ENCODE results near the gene PEAK1.

The PEAK1 gene

DNA sequence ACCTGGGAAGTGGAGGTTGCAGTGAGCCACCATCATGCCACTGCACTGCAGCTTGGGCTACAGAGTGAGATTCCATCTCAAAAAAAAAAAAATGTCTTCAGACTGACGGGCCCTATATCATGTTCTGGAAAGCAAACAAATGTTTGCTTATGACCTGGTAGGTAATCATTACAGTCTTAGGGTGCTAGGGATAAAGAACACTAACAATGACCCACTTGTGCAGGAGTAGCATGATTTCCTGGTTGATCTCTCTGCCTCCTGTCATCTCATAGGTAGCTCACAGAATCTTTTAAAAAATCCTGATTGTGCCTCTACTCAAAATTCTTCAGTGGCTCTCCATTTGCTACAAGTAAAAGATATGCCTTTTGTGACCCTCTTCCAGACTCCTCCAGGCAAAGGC is 274.5 kb downstream of the PEAK1 start:
- no peak for DNase-seq
- Histone ChIP-seq H3K36me3 (no peaks in the 10 kb centered on the region), H3K9me3 (peaks cover 0 to 5% (median 0%) of the 10 kb centered on the region in 3 donors), H3K27ac (peak overlapping the region; percentile 59 to 60), H3K4me1 (peaks cover 0 to 56% (median 26%) of the 10 kb centered on the region in 4 donors), H3K4me3 (no peak overlapping the region), H3K27me3 (no peaks in the 10 kb centered on the region)
- TF ChIP-seq CTCF (IDR thresholded peaks at IDR 0.05), result no peak
- intact Hi-C loops (cut with DNase I; ENCODE audit: low total_unique reads), result no loop called here

DNA sequence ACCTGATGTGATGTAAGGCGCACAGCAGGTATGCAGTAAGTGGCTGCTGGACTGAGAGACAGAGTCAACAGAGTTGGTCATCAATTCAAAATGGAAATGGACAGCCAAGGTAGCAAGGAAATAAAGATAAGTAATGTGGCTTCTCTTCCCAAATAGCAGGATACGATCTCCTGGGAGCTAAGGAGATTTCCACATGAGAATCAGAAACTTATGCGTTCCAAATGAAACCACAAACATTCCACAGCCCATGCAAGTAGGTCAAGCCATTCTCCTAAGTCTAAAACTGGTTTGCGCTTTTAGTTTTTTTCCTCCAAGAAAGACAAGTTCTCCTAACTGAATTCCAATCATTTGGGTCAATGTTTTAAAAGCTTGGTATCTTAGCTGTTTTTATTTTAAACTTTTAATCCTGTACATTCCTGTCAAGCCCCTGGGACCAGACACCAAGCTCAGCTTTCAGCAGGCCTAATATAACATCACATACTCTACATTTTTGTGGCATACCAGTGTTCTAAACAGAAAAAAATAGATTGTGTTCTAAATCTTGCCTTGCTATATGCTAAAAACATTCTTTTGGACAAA is 275.3 kb downstream of the PEAK1 start:
- H3K4me1 ChIP-seq, result peaks cover 0 to 56% (median 26%) of the 10 kb centered on the region in 4 donors
- no peak overlapping the region for H3K4me3 ChIP-seq
- intact Hi-C loops (cut with DNase I; ENCODE audit: low total_unique reads), result no loop called here
- no peak for TF ChIP-seq CTCF (IDR thresholded peaks at IDR 0.05)
- no peaks in the 10 kb centered on the region for H3K27me3 ChIP-seq
- H3K27ac ChIP-seq, result peak overlapping the region; percentile 59 to 60
- peaks cover 0 to 7% (median 0%) of the 10 kb centered on the region in 3 donors for H3K9me3 ChIP-seq
- H3K36me3 ChIP-seq, result no peaks in the 10 kb centered on the region
- DNase-seq, result no peak

DNA sequence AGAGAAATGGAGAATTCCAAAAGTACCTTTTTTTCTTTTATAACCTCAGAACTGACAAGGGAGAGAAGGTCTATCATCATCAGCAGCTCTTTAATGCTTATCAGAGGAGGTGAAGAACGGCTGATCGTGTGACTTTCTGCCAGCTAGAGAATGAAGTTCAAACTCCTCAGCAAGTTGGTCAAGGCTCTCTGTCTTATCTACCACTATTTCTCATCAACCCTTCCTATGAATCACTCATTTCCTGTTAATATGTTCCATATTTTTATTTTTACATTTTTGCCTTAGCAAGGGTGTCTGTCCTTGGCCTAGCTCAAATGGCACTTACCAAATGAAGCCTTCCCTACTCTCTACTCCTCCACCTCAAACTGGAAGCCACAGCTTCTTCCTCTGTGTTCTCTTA is 275.9 kb downstream of the PEAK1 start:
- H3K27ac ChIP-seq, result peak overlapping the region; percentile 59 to 60

DNA sequence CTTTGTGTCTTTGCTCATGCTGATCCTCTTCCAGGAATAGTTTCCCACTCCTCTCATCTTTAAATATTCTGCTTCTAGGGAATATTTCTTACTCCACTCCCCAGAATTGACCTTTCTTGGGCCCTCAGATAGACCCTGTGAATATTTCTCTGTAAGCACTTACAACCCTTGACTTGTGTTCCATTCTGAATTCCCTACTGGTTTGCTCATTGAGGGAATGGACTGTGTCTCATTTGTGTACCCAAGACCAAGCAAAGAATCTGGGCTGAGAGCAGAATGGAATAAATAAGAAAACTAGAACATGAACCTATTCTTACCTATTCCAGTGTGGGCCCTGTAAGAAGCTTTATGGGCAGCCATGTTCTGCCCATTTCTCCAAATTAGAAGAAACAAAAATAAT is 276.3 kb downstream of the PEAK1 start:
- Histone ChIP-seq H3K27ac (peak overlapping the region; percentile 59 to 60), H3K4me1 (peaks cover 0 to 56% (median 26%) of the 10 kb centered on the region in 4 donors), H3K4me3 (no peak overlapping the region), H3K36me3 (no peaks in the 10 kb centered on the region), H3K27me3 (no peaks in the 10 kb centered on the region), H3K9me3 (peaks cover 0 to 7% (median 0%) of the 10 kb centered on the region in 3 donors)
- intact Hi-C loops (cut with DNase I; ENCODE audit: low total_unique reads), result no loop called here
- no peak for TF ChIP-seq CTCF (IDR thresholded peaks at IDR 0.05)
- DNase-seq, result no peak

More for the DNA sequence above, 275.9 kb downstream of the PEAK1 start:
- DNase-seq, result no peak
- peaks cover 0 to 56% (median 26%) of the 10 kb centered on the region in 4 donors for H3K4me1 ChIP-seq
- H3K9me3 ChIP-seq, result peaks cover 0 to 7% (median 0%) of the 10 kb centered on the region in 3 donors
- TF ChIP-seq CTCF (IDR thresholded peaks at IDR 0.05), result no peak
- no peaks in the 10 kb centered on the region for H3K27me3 ChIP-seq
- no peaks in the 10 kb centered on the region for H3K36me3 ChIP-seq
- H3K4me3 ChIP-seq, result no peak overlapping the region
- intact Hi-C loops (cut with DNase I; ENCODE audit: low total_unique reads), result no loop called here

DNA sequence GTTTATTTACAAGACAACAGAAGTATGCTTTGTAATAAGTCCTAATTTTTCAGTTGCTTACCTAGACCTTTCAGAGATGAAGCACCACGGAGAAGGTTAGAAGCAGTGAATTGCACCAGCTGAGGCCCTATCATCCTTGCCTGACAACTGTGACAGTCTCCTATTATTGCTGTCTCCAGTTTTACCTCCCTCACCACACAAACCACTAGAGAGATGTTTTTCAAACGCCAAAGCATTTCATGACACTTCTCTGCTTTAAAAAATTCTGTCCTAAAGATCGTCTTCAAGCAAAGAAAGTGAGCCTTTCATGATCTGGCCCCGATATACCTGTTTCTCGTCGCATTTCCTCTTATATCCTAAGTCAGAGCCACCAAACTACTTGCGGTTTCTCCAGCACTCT is 276.7 kb downstream of the PEAK1 start:
- H3K9me3 ChIP-seq, result peaks cover 0 to 7% (median 0%) of the 10 kb centered on the region in 3 donors
- TF ChIP-seq CTCF (IDR thresholded peaks at IDR 0.05), result no peak
- no peak for DNase-seq
- no peak overlapping the region for H3K4me3 ChIP-seq
- no peaks in the 10 kb centered on the region for H3K36me3 ChIP-seq
- H3K27ac ChIP-seq, result peak overlapping the region; percentile 59 to 60
- intact Hi-C loops (cut with DNase I; ENCODE audit: low total_unique reads), result no loop called here
- peaks cover 0 to 56% (median 26%) of the 10 kb centered on the region in 4 donors for H3K4me1 ChIP-seq
- H3K27me3 ChIP-seq, result no peaks in the 10 kb centered on the region

Measured in tibial artery (tissue), 4 donors.